HG03457 (cell line): Measurements from ENCODE around the gene ANKRD1.

Source experiments
- ATAC-seq: cut with Tn5 transposase; IDR thresholded peaks from one replicate; pipeline ENCODE4 v1.9.1; 2021; ENCODE audit warnings: moderate number of reproducible peaks; ENCODE audit not compliant: unreplicated experiment

Gene ANKRD1

GRCh38 chr10:90936276-90936659 is 15.4 kb upstream of the ANKRD1 start:
- ATAC-seq = no peak

GRCh38 chr10:90935581-90936275 is 14.8 kb upstream of the ANKRD1 start:
- no peak for ATAC-seq

- no peak for ATAC-seq
These were observed 10.3 kb upstream of the ANKRD1 start for GRCh38 chr10:90930971-90931871.

- ATAC-seq = no peak
These were observed 9.4 kb upstream of the ANKRD1 start for GRCh38 chr10:90930070-90930837.

GRCh38 chr10:90929179-90929578 is 8.3 kb upstream of the ANKRD1 start:
- no peak for ATAC-seq

GRCh38 chr10:90927293-90927692 is 6.4 kb upstream of the ANKRD1 start:
- ATAC-seq = no peak

- no peak for ATAC-seq
These were observed 4.5 kb upstream of the ANKRD1 start for GRCh38 chr10:90925079-90926029.

GRCh38 chr10:90924552-90924951 is 3.7 kb upstream of the ANKRD1 start:
- no peak for ATAC-seq

- no peak for ATAC-seq
These were observed 2.3 kb upstream of the ANKRD1 start for GRCh38 chr10:90923111-90923731.

- no peak for ATAC-seq
These were observed 1.0 kb upstream of the ANKRD1 start for GRCh38 chr10:90921906-90922305.

GRCh38 chr10:90919683-90920574 is 958 bp downstream of the ANKRD1 start:
- ATAC-seq = no peak

GRCh38 chr10:90917968-90918318 is 2.9 kb downstream of the ANKRD1 start:
- no peak for ATAC-seq

- no peak for ATAC-seq
These were observed 3.5 kb downstream of the ANKRD1 start for GRCh38 chr10:90917238-90917967.

GRCh38 chr10:90916392-90917237 is 4.3 kb downstream of the ANKRD1 start:
- ATAC-seq = no peak

GRCh38 chr10:90915766-90916075 is 5.2 kb downstream of the ANKRD1 start:
- no peak for ATAC-seq

- ATAC-seq = no peak
These were observed 5.7 kb downstream of the ANKRD1 start for GRCh38 chr10:90914992-90915765.
